Left lung (tissue), 10 donors: ENCODE data around the gene TM7SF2. TPM values are rescaled to one million over a fixed set of nuclear protein-coding genes. Genes with fewer than 3 reads are reported as not detected.

Experiments
- ATAC-seq: fragments of 200-7000 bp; cut with Tn5 transposase; one replicate; pipeline ENCODE4 v1.9.1; 2020; ENCODE audit warnings: moderate library complexity
- DNase-seq, 4 donors: peaks; one replicate each; pipeline ENCODE4 v3.0.0-alpha.2; 2013 to 2020
- H3K27ac ChIP-seq, 2 donors: fragments of 200-600 bp; sonication (generic) in 1 of 2; one replicate each; pipeline versions ENCODE4 v1.5.0 to v1.8.0; 2020 to 2021
- H3K27me3 ChIP-seq, 2 donors: fragments of 200-600 bp; sonication (generic) in 1 of 2; one replicate each; pipeline versions ENCODE4 v1.5.0 to v1.8.0; 2020 to 2021
- H3K36me3 ChIP-seq, 2 donors: fragments of 200-600 bp; sonication (generic) in 1 of 2; one replicate each; pipeline versions ENCODE4 v1.5.0 to v1.8.0; 2020 to 2021
- H3K4me1 ChIP-seq, 2 donors: fragments of 200-600 bp; one replicate each; pipeline ENCODE4 v1.8.0; 2021
- H3K4me3 ChIP-seq, 2 donors: fragments of 200-600 bp; sonication (generic) in 1 of 2; one replicate each; pipeline versions ENCODE4 v1.5.0 to v1.8.0; 2020 to 2021; ENCODE audit warnings: mild to moderate bottlenecking in 1 of 2
- H3K9me3 ChIP-seq, 2 donors: fragments of 200-600 bp; sonication (generic) in 1 of 2; one replicate each; pipeline versions ENCODE4 v1.5.0 to v1.8.0; 2020 to 2021
- intact Hi-C, 2 donors: fragments of 100-400 bp; cut with DNase I; formaldehyde crosslinking; loops; one replicate each; pipeline versions ENCODE4 v1.11.2 to v1.14.2; 2022
- polyA plus RNA-seq, 6 donors: library from polyadenylated mRNA; unstranded; fragments of 120-200 nt; gene quantifications; one replicate each; pipeline ENCODE4 v1.2.1, GENCODE V29; 2013; ENCODE audit not compliant: insufficient read length in 6 of 6
- total RNA-seq, 2 donors: library from RNA; stranded (reverse); fragmentation: NEBNext Ultra II Directional; extraction: Animal tissue kit (Norgen Biotek cat#: 25700); gene quantifications; one replicate each; pipeline ENCODE4 v1.2.1, GENCODE V29; 2021
- TF ChIP-seq, protein P1 (sequence below), 2 donors: fragments of 200-600 bp; sonication (generic) in 1 of 2; IDR thresholded peaks; one replicate each; pipeline versions ENCODE4 v1.5.0 to v1.8.0; 2021; ENCODE audit warnings: antibody characterized with exemption in 2 of 2
- donor health status: DM: no; HTN: yes; CAD: no.
- donor health status: DM: no; HTN: no; CAD: no.

TM7SF2 gene
- total and polyA plus RNA-seq, 8 donors = 16.1 to 41.0 (median 22.5) TPM

DNA sequence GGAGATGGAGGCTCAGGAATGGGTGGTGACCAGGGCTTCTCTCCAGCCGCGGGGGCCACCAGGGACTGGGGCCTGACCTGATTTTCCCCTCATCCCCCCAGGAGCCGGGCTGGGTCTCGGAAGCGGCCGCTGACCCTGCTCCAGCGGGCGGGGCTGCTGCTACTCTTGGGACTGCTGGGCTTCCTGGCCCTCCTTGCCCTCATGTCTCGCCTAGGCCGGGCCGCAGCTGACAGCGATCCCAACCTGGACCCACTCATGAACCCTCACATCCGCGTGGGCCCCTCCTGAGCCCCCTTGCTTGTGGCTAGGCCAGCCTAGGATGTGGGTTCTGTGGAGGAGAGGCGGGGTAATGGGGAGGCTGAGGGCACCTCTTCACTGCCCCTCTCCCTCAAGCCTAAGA lies 23.8 kb upstream of the TM7SF2 start:
- Histone ChIP-seq H3K4me3 (no peak overlapping the region), H3K27ac (no peak overlapping the region), H3K36me3 (peaks cover 0 to 52% of the 10 kb centered on the region in 2 donors), H3K9me3 (no peaks in the 10 kb centered on the region), H3K4me1 (peaks cover 9 to 27% of the 10 kb centered on the region in 2 donors), H3K27me3 (no peaks in the 10 kb centered on the region)
- intact Hi-C loops = no loop called here
- no peak for DNase-seq
- ATAC-seq = no peak
- TF ChIP-seq, protein P1, sequence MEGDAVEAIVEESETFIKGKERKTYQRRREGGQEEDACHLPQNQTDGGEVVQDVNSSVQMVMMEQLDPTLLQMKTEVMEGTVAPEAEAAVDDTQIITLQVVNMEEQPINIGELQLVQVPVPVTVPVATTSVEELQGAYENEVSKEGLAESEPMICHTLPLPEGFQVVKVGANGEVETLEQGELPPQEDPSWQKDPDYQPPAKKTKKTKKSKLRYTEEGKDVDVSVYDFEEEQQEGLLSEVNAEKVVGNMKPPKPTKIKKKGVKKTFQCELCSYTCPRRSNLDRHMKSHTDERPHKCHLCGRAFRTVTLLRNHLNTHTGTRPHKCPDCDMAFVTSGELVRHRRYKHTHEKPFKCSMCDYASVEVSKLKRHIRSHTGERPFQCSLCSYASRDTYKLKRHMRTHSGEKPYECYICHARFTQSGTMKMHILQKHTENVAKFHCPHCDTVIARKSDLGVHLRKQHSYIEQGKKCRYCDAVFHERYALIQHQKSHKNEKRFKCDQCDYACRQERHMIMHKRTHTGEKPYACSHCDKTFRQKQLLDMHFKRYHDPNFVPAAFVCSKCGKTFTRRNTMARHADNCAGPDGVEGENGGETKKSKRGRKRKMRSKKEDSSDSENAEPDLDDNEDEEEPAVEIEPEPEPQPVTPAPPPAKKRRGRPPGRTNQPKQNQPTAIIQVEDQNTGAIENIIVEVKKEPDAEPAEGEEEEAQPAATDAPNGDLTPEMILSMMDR (IDR thresholded peaks at IDR 0.05) = no peak

DNA sequence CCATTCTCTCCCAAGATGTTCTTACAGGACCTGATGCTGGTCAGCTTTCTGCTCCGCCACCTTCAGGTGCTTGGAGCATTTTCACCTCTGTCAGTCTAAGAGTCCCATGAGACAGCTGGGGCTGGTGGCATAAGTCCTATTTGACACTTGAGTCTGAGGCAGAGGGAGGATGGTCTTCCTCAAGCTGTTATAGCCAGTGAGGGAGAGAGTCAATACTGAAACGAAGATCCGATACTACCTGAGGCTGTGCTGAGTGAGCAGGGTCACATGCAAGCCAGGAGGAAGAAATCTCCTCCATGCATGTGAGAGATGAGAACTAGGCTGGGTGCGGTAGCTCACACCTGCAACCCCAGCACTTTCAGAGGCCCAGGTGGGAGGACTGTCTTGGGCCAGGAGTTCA lies 22.1 kb upstream of the TM7SF2 start:
- ATAC-seq (no peak), DNase-seq (no peak)
- intact Hi-C loops = no loop called here
- H3K4me3 ChIP-seq = no peak overlapping the region
- TF ChIP-seq, protein P1 (IDR thresholded peaks at IDR 0.05) = no peak
- no peaks in the 10 kb centered on the region for H3K27me3 ChIP-seq
- H3K27ac ChIP-seq = no peak overlapping the region
- H3K4me1 ChIP-seq = peaks cover 9 to 16% of the 10 kb centered on the region in 2 donors
- H3K9me3 ChIP-seq = no peaks in the 10 kb centered on the region
- H3K36me3 ChIP-seq = peaks cover 0 to 52% of the 10 kb centered on the region in 2 donors

DNA sequence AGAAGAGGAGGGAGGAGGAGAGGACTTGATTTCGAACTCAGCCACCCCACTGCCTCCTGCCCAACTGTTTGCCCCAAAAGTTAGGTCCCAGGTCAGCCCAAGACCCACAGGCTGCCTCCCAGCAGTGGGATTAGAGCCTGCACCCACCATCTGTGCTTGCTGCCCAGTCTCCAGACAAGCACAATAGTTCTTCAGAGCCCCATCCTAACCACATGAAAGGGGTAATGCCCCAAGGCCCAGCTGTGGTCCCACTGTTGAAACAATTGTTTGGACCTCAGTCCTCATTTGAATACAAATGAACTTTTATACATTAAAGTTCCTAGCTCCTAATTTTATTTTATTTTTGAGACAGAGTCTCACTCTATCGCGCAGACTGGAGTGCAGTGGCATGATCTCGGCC lies 21.0 kb upstream of the TM7SF2 start:
- DNase-seq = no peak
- no peak overlapping the region for H3K27ac ChIP-seq
- H3K4me3 ChIP-seq = no peak overlapping the region
- no peaks in the 10 kb centered on the region for H3K27me3 ChIP-seq
- intact Hi-C loops = no loop called here
- TF ChIP-seq, protein P1 (IDR thresholded peaks at IDR 0.05) = no peak
- H3K4me1 ChIP-seq = peaks cover under 1 to 8% of the 10 kb centered on the region in 2 donors
- H3K9me3 ChIP-seq = no peaks in the 10 kb centered on the region
- H3K36me3 ChIP-seq = peaks cover 0 to 46% of the 10 kb centered on the region in 2 donors
- no peak for ATAC-seq

DNA sequence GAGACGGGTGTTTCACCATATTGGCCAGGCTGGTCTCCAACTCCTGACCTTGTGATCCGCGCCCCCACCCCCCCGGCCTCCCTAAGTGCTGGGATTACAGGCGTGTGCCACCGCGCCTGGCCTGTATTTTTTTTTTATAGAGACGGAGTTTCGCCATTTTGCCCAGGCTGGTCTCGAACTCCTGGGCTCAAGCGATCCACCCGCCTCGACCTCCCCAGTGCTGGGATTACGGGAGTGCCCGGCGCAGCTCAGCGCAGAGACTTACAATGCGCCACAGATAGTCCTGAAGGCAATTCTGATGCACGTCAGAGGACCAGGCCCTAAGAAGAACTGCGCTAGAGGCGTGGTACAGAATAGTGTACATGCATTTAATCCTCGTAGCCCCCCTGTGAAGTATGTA lies 16.2 kb upstream of the TM7SF2 start:
- ATAC-seq = no peak
- TF ChIP-seq, protein P1 (IDR thresholded peaks at IDR 0.05) = no peak
- Histone ChIP-seq H3K27ac (peak overlapping the region in 1 of 2 donors; percentile 89), H3K9me3 (no peaks in the 10 kb centered on the region), H3K4me1 (peaks cover 3 to 23% of the 10 kb centered on the region in 2 donors), H3K27me3 (no peaks in the 10 kb centered on the region), H3K4me3 (peak overlapping the region; percentile 74 to 89), H3K36me3 (no peaks in the 10 kb centered on the region)
- intact Hi-C loops = no loop called here
- DNase-seq = no peak

- intact Hi-C loops = no loop called here
- TF ChIP-seq, protein P1 (IDR thresholded peaks at IDR 0.05) = no peak
- H3K27me3 ChIP-seq = no peaks in the 10 kb centered on the region
- ATAC-seq (peak; percentile 97), DNase-seq (peak; percentile 81 to 95 (median 88))
- H3K36me3 ChIP-seq = no peaks in the 10 kb centered on the region
- H3K4me3 ChIP-seq = peak within 1 kb of the TSS; percentile 74 to 89
- peak within 1 kb of the TSS; percentile 87 to 89 for H3K27ac ChIP-seq
- peaks cover 3 to 24% of the 10 kb centered on the region in 2 donors for H3K4me1 ChIP-seq
- no peaks in the 10 kb centered on the region for H3K9me3 ChIP-seq
These were observed 15.5 kb upstream of the TM7SF2 start, which contains the start of gene VPS51 for GRCh38 chr11:65095974-65096806. VPS51 (plus strand) TSS chr11:65096214; CDS start chr11:65096251, 37 bp downstream.
